Measurements from ENCODE around the gene DDX10. TPM values are rescaled to one million over a fixed set of nuclear protein-coding genes. Genes with fewer than 3 reads are reported as not detected.

DDX10 gene
- polyA plus RNA-seq, 1 donor from 2014 or later = 15.9 TPM

- Histone ChIP-seq H3K36me3 (ENCODE audit: insufficient read depth, low read length) (no peaks in the 10 kb centered on the region), H2AFZ (ENCODE audit: low read depth, low read length) (no peak overlapping the region), H3K4me2 (ENCODE audit: low read length) (no peak overlapping the region), H3K9ac (ENCODE audit: low read length) (no peak overlapping the region), H3K27ac (ENCODE audit: low read length) (no peak overlapping the region), H3K4me3 (ENCODE audit: low read length) (no peak overlapping the region), H3K9me2 (ENCODE audit: insufficient read depth, low read length) (no peaks in the 10 kb centered on the region), H3F3A (ENCODE audit: insufficient read depth, low read length, poor library complexity, severe bottlenecking) (no peaks in the 10 kb centered on the region), H4K20me1 (ENCODE audit: insufficient read depth) (no peaks in the 10 kb centered on the region), H3K79me2 (replicated peaks; ENCODE audit: insufficient read depth, low read length) (no peaks in the 10 kb centered on the region), H3K27me3 (ENCODE audit: insufficient read depth, low read depth, low read length) (no peaks in the 10 kb centered on the region), H3K9me3 (ENCODE audit: low read length) (no peaks in the 10 kb centered on the region)
- TF ChIP-seq SMC3 (conservative IDR thresholded peaks at IDR 0.05; ENCODE audit: poor library complexity) = no peak
- TF ChIP-seq EZH2 (IDR thresholded peaks at IDR 0.05; ENCODE audit: borderline replicate concordance, insufficient read depth, low read length, poor library complexity, severe bottlenecking) = no peak
Observed at GRCh38 chr11:108916290-108916689, 251.4 kb downstream of the DDX10 start.

GRCh38 chr11:108916935-108917334, 252.1 kb downstream of the DDX10 start:
- Histone ChIP-seq H3K36me3 (ENCODE audit: insufficient read depth, low read length) (no peaks in the 10 kb centered on the region), H3K27me3 (ENCODE audit: insufficient read depth, low read depth, low read length) (no peaks in the 10 kb centered on the region), H4K20me1 (ENCODE audit: insufficient read depth) (no peaks in the 10 kb centered on the region), H3K4me3 (ENCODE audit: low read length) (no peak overlapping the region), H3K9me2 (ENCODE audit: insufficient read depth, low read length) (no peaks in the 10 kb centered on the region), H3K27ac (ENCODE audit: low read length) (no peak overlapping the region), H3K4me2 (ENCODE audit: low read length) (no peak overlapping the region), H2AFZ (ENCODE audit: low read depth, low read length) (no peak overlapping the region), H3K9ac (ENCODE audit: low read length) (no peak overlapping the region), H3F3A (ENCODE audit: insufficient read depth, low read length, poor library complexity, severe bottlenecking) (no peaks in the 10 kb centered on the region), H3K79me2 (replicated peaks; ENCODE audit: insufficient read depth, low read length) (no peaks in the 10 kb centered on the region), H3K9me3 (ENCODE audit: low read length) (no peaks in the 10 kb centered on the region)
- TF ChIP-seq TAF1 (IDR thresholded peaks at IDR 0.05; ENCODE audit: low read depth) = no peak

GRCh38 chr11:108921211-108921610, 256.3 kb downstream of the DDX10 start:
- no peaks in the 10 kb centered on the region for H3K9me2 ChIP-seq (ENCODE audit: insufficient read depth, low read length)
- no peak overlapping the region for H3K4me3 ChIP-seq (ENCODE audit: low read length)
- H2AFZ ChIP-seq (ENCODE audit: low read depth, low read length) = no peak overlapping the region
- H3K79me2 ChIP-seq (replicated peaks; ENCODE audit: insufficient read depth, low read length) = no peaks in the 10 kb centered on the region
- TF ChIP-seq EP300 (conservative IDR thresholded peaks at IDR 0.05; ENCODE audit: poor library complexity, severe bottlenecking) = no peak
- no peak overlapping the region for H3K9ac ChIP-seq (ENCODE audit: low read length)
- H3K27me3 ChIP-seq (ENCODE audit: insufficient read depth, low read depth, low read length) = no peaks in the 10 kb centered on the region
- no peaks in the 10 kb centered on the region for H4K20me1 ChIP-seq (ENCODE audit: insufficient read depth)
- H3K9me3 ChIP-seq (ENCODE audit: low read length) = no peaks in the 10 kb centered on the region
- no peaks in the 10 kb centered on the region for H3F3A ChIP-seq (ENCODE audit: insufficient read depth, low read length, poor library complexity, severe bottlenecking)
- no peaks in the 10 kb centered on the region for H3K36me3 ChIP-seq (ENCODE audit: insufficient read depth, low read length)
- H3K4me2 ChIP-seq (ENCODE audit: low read length) = no peak overlapping the region
- H3K27ac ChIP-seq (ENCODE audit: low read length) = no peak overlapping the region

- no peaks in the 10 kb centered on the region for H3K79me2 ChIP-seq (replicated peaks; ENCODE audit: insufficient read depth, low read length)
- no peak overlapping the region for H3K4me2 ChIP-seq (ENCODE audit: low read length)
- no peak overlapping the region for H3K27ac ChIP-seq (ENCODE audit: low read length)
- TF ChIP-seq CTCF (IDR thresholded peaks at IDR 0.05; ENCODE audit: poor library complexity, severe bottlenecking) = no peak
- TF ChIP-seq TAF1 (IDR thresholded peaks at IDR 0.05; ENCODE audit: low read depth) = no peak
- TF ChIP-seq MXI1 (conservative IDR thresholded peaks at IDR 0.05; ENCODE audit: poor library complexity, severe bottlenecking) = no peak
- no peak for TF ChIP-seq EP300 (conservative IDR thresholded peaks at IDR 0.05; ENCODE audit: poor library complexity, severe bottlenecking)
- TF ChIP-seq EZH2 (IDR thresholded peaks at IDR 0.05; ENCODE audit: borderline replicate concordance, insufficient read depth, low read length, poor library complexity, severe bottlenecking) = no peak
- no peak for TF ChIP-seq RAD21 (conservative IDR thresholded peaks at IDR 0.05)
- no peak for TF ChIP-seq POLR2AphosphoS5 (IDR thresholded peaks at IDR 0.05)
- TF ChIP-seq REST (IDR thresholded peaks at IDR 0.05; ENCODE audit: borderline replicate concordance) = no peak
- no peak overlapping the region for H2AFZ ChIP-seq (ENCODE audit: low read depth, low read length)
- no peak overlapping the region for H3K9ac ChIP-seq (ENCODE audit: low read length)
- no peaks in the 10 kb centered on the region for H3K36me3 ChIP-seq (ENCODE audit: insufficient read depth, low read length)
- H4K20me1 ChIP-seq (ENCODE audit: insufficient read depth) = no peaks in the 10 kb centered on the region
- no peaks in the 10 kb centered on the region for H3F3A ChIP-seq (ENCODE audit: insufficient read depth, low read length, poor library complexity, severe bottlenecking)
- H3K9me2 ChIP-seq (ENCODE audit: insufficient read depth, low read length) = no peaks in the 10 kb centered on the region
- no peaks in the 10 kb centered on the region for H3K27me3 ChIP-seq (ENCODE audit: insufficient read depth, low read depth, low read length)
- H3K9me3 ChIP-seq (ENCODE audit: low read length) = no peaks in the 10 kb centered on the region
- no peak overlapping the region for H3K4me3 ChIP-seq (ENCODE audit: low read length)
Observed at GRCh38 chr11:108922241-108922640, 257.4 kb downstream of the DDX10 start.
